NCI-H526 (cell line): ENCODE data around the gene ERC1.
"Not testable (repeated sequence)": the region's sequence is repeated elsewhere in the genome, so short reads cannot be mapped to it uniquely, and the experiment has no call there.

Experiments
- DNase-seq, 2 experiments: peaks; one replicate each; lab custom pipeline; 2025; lab: John Stamatoyannopoulos, UW

Gene ERC1

GRCh38 chr12:1130164-1130563 lies 139.1 kb downstream of the ERC1 start:
- DNase-seq, result no peak

- DNase-seq, result no peak
Measured at GRCh38 chr12:1130571-1130970, 139.5 kb downstream of the ERC1 start.

GRCh38 chr12:1131811-1132224 lies 140.8 kb downstream of the ERC1 start:
- DNase-seq, result no peak

GRCh38 chr12:1132311-1132710 lies 141.3 kb downstream of the ERC1 start:
- DNase-seq, result no peak

- DNase-seq, result no peak
Measured at GRCh38 chr12:1138691-1139090, 147.7 kb downstream of the ERC1 start.

GRCh38 chr12:1146758-1147157 lies 155.7 kb downstream of the ERC1 start:
- DNase-seq, result not testable (repeated sequence)

GRCh38 chr12:1147821-1148220 lies 156.8 kb downstream of the ERC1 start:
- DNase-seq, result no peak

- DNase-seq, result no peak
Measured at GRCh38 chr12:1157046-1157445, 166.0 kb downstream of the ERC1 start.

- no peak for DNase-seq
Measured at GRCh38 chr12:1161197-1161596, 170.2 kb downstream of the ERC1 start.

GRCh38 chr12:1162081-1162760 lies 171.2 kb downstream of the ERC1 start:
- peak; percentile 4 to 14 for DNase-seq

GRCh38 chr12:1167784-1168183 lies 176.8 kb downstream of the ERC1 start:
- no peak for DNase-seq

GRCh38 chr12:1170411-1170810 lies 179.4 kb downstream of the ERC1 start:
- peak; percentile 3 to 7 for DNase-seq

- peak; percentile 23 to 45 for DNase-seq
Measured at GRCh38 chr12:1171657-1172408, 180.8 kb downstream of the ERC1 start.

GRCh38 chr12:1173781-1174617 lies 183.0 kb downstream of the ERC1 start:
- no peak for DNase-seq

- no peak for DNase-seq
Measured at GRCh38 chr12:1174659-1175058, 183.6 kb downstream of the ERC1 start.

GRCh38 chr12:1176191-1176590 lies 185.2 kb downstream of the ERC1 start:
- no peak for DNase-seq

- DNase-seq, result no peak
Measured at GRCh38 chr12:1179128-1179527, 188.1 kb downstream of the ERC1 start.

GRCh38 chr12:1182069-1182468 lies 191.0 kb downstream of the ERC1 start:
- no peak for DNase-seq

- no peak for DNase-seq
Measured at GRCh38 chr12:1184402-1184801, 193.4 kb downstream of the ERC1 start.

GRCh38 chr12:1185460-1186182 lies 194.6 kb downstream of the ERC1 start:
- DNase-seq, result no peak

- no peak for DNase-seq
Measured at GRCh38 chr12:1186298-1186697, 195.3 kb downstream of the ERC1 start.

GRCh38 chr12:1188016-1188415 lies 197.0 kb downstream of the ERC1 start:
- DNase-seq, result no peak
